Transverse colon (tissue), 4 donors: Measurements from ENCODE around the gene EHD4.

ENCODE experiments used
- CTCF ChIP-seq, 5 experiments: fragments of 200-600 bp in 3 of 5; fragments of 450-650 bp in 2 of 5; sonication (generic) in 3 of 5; IDR thresholded peaks; 1 replicate in 2 of 5; 2 replicates in 3 of 5; pipeline ENCODE4 v1.5.1; 2016 to 2017; ENCODE audit warnings: antibody characterized with exemption in 5 of 5, inconsistent platforms in 3 of 5, mild to moderate bottlenecking in 2 of 5, moderate library complexity in 1 of 5
- POLR2A ChIP-seq: fragments of 450-650 bp; IDR thresholded peaks from one replicate; pipeline ENCODE4 v1.6.1; 2016; ENCODE audit warnings: antibody characterized with exemption, mild to moderate bottlenecking, moderate library complexity
- POLR2AphosphoS5 ChIP-seq, 3 donors: sonication (generic); formaldehyde crosslinking; IDR thresholded peaks; one replicate each; pipeline ENCODE4 v1.6.1; 2016; ENCODE audit warnings: antibody characterized with exemption in 3 of 3

- no peak for TF ChIP-seq CTCF (IDR thresholded peaks at IDR 0.05)
- TF ChIP-seq POLR2A, result no peak
- TF ChIP-seq POLR2AphosphoS5 (IDR thresholded peaks at IDR 0.05), result no peak
Measured at GRCh38 chr15:42018306-42019224, 46.2 kb upstream of the EHD4 start.
